Brain pericyte (primary cell): ENCODE results near the gene TAC4.

Experiments used
- DNase-seq: peaks from one replicate; pipeline ENCODE4 v3.0.0-alpha.2; 2012; ENCODE audit warnings: low read depth, low spot score

TAC4 gene, protein sequence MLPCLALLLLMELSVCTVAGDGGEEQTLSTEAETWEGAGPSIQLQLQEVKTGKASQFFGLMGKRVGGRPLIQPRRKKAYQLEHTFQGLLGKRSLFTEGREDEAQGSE

DNA sequence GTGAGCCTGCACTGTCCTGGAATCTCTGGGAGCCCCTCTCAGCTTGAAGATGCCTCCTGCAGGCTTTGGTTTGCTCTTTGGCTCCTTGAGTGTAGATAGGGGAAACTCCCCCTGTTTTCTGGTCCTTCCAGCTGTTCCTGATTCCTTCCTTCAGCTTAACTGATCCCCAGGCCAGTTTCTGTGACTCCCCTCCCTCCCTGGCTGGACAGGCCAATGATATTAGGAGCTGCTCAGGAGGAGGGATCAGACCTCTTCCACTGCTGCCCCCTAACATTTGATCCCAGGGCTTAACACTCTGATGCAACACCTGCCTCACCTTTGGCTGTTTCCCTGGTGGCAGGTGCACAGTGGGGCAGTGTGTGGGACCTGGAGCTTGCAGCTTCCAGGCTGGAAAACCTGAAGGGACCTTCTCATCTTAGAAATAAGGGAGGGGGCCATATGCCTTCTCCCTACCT lies at the start of gene TAC4:
TSS of gene TAC4 (minus strand) at position 51 of the 455 bp plus-strand sequence. CDS start 52 bp downstream, outside the sequence.
- no peak for DNase-seq

DNA sequence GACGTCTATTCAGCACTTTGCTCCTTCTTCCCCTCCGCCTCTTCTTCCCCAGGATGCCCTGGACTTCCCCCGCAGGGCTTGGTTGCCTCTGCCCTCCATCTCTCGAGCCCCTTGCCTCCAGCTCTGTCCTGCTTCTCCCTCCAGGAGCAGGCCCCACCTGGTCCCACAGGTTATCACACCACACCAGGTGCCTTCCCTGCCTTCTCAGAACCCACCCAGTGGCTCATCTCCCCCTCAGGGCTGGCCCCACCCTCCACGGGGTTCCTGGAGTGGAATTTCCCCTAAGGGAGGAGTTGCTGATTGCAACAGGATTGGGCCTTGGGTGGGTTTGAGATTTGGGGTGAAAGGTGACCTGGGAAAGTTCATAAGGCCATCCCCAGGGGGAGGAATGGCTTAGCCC lies 49.0 kb upstream of the TAC4 start:
- no peak for DNase-seq

DNA sequence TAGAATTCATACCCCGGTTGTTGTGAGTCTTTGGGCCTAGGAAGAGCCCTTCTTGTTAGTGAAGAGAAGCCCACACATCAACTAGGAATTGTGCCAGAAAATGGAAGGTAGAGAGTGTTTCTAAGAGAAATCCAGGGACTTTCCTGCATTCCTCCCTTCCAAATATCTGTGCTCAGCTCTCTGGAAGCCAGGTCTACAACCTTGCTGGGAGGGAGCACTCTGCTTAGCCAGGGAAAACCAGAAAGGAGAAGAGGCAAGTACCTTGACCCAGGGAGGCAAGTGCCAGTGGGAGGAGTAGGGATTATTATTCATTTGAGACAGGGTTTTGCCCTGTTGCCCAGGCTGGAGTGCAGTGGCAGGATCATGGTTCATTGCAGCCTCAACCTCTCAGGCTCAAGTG lies 48.4 kb upstream of the TAC4 start:
- no peak for DNase-seq

DNA sequence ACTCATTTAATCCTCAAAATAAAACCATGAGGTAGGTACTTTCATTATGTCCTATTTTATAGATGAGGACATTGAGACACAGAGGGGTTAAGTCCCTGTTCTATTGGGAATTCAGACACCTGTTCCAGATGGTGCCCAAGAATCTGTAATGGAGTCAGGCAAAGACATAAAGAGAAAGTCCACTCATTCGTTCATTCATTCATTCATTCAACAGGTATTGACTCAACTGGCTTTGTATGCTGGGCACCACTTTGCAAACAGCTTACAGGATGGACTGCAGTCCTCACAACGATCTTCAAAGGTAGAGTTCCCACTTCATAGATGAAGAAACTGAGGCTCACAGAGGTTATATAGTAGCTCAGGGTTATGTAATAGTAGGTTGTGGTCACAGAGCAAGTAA lies 47.9 kb upstream of the TAC4 start:
- no peak for DNase-seq

DNA sequence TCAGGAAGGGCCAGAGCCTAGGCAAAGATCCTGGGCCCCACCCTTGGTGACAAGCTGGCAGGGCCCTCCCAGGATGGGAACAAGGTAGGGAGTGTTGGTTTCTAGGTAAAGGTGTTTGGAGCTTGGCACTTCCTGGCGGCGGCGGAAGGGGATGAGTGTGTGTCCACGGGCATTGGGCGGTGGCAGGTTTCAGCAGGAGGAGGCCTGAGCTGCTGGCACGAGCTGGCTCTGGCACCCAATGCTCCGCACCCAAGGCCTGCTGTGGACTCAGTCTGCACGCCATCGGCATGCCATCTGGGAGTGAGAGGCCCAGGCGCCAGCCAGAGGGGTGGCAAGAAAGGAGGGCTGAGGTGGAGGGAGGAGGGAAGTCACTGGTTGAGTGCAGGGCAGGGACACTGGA lies 46.9 kb upstream of the TAC4 start:
- no peak for DNase-seq

DNA sequence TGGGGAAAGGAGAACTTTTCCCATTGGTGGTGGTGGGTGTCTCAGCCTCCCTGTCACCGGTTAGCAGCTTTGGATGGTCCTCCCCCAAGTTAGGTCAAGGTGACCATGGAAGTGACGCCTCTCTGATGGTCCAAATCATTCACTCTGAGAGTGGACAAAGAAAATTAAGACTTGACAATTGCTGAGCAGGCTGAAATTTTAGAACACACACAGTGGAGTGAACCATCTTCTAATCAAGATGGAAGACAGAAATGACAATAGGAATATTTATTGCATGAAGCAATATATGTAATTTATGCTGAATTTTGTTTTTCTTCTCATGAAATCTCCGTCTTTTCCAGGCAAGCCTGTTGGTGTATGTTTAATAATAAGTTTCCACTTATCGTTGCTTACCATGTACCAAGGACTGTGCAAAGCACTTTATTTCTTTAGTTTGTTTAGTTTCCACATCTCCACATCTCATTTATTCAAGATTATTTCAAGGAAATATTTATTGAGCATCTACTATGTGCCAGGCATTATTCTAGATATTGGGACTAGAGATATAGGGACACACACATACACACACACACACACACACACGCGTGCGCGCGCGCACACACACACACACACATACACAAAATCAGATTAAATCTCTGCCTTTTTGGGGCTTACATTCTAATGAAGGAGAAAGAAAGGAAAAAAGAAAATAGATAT lies 44.0 kb upstream of the TAC4 start:
- no peak for DNase-seq

DNA sequence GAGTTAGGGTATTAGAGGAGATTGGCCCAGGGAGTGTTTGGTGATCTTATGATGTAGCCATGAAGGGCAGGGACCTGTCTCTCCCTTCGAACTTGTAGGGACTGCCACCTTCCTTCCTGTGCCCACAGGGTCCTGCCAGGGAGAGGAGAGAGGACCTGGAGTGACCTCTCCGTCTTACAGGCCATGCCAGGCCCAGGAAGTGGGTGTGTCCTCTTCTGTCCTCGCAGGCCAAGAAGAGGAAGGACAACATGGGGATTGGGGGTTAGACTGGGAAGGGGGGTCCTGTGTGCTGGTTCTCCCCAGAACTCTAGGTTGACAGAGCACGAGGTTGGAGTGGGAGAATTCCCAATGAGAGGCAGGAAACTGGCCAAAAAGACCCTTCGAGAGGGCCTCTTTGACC lies 43.4 kb upstream of the TAC4 start:
- no peak for DNase-seq

DNA sequence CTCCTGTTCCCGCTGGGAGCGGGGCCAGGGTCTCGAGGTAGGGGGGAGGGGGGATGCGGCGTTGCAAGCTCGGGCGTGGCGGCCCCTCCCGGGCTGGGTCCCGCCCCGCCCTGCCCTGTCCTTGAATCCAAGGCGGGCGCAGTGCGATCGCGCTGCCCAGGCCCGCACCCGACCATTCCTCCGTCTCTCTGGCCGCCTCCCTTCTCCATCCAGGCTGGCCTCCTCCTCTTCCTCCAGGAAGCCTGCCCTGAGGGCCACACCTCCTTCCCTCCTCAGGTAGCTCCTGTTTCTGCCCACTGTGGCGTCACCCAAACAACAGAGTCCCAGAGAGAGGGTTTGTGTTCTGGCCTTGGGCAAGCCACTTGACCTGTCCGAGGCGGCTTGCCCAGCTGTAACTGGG lies 43.0 kb upstream of the TAC4 start:
- DNase-seq = no peak

DNA sequence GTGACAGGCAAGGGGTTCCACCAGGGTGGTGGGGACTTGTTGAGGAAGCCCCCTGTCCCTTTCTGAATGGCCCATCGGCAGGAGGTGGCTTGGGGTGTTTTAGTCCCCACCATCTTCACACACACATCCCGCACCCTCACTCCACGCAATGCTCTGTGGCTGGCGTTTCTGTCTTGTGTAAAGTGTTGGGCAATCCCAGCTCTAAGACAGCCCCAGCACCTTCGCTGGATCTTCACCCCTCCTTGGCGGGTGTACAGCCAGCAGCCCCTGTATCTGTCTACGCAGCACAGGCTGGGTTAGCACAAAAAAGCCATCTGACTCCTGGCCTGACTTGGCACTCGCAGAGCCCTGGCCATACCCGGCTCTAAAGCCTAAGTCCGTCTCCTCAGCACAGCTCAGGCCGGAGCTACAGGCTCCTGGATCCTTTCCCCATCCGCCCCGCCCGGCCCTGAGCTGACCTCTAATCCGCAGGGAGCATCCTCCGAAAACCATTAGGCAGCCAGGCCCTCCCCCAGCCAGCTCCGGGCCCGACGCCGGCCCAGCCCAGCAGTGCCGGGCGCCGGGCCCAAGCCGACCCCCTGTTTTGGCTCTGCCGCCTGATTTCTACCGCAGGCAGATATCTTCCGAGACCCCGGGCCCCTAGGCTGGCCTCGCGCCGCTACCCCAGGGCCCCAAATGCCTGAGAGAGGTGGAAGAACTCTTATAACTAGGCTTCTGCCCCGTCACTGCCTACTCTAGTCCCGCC lies 42.4 kb upstream of the TAC4 start:
- no peak for DNase-seq

DNA sequence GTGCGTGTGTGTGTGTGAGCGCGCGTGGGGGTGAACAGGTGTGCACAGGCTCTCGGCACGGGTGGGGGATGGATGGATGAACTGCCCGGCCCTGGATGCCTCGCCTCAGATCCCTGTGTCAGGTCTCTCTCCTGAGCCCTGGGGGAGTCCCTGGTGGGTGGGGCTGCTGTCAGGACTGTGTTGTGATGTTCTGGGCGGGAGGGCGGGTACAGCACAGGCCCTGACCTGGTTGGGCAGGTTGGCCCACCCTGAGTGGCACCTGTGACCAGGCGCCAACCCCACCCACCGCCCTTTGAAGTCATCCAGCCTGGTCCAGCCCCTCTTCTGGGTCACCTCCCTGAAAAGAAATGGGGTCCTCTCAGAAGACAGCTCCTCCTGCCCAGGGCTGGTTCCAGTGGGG lies 41.6 kb upstream of the TAC4 start:
- DNase-seq = no peak

DNA sequence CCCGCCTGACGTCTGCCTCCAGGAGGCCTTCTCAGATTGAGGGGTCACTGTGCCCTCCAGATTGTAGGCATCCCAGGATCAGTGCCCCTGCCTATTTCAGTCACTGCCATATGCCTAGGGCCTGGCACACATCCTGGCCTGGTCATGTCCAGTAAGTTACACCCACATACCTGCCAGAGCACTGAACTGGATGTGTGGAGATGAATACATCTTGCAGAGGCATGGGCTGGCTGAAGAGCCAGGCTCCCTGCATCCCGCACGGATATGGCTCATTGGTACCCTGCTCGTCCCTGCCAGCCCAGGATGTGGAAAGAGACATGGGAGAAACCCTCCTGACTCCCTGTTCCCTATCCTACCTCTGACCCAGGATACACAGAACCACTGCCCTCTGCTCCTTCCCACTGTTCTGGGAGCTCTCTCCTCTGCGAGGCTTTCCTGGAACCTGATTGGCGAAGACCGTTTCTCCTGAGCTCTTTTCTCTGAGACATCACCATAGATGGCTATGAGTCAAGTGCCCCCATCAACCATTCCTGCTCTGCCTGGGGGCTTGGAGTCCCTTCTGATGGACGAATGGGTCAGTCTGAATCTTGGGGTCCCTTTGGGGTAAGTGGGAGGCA lies 40.0 kb upstream of the TAC4 start:
- DNase-seq = no peak

DNA sequence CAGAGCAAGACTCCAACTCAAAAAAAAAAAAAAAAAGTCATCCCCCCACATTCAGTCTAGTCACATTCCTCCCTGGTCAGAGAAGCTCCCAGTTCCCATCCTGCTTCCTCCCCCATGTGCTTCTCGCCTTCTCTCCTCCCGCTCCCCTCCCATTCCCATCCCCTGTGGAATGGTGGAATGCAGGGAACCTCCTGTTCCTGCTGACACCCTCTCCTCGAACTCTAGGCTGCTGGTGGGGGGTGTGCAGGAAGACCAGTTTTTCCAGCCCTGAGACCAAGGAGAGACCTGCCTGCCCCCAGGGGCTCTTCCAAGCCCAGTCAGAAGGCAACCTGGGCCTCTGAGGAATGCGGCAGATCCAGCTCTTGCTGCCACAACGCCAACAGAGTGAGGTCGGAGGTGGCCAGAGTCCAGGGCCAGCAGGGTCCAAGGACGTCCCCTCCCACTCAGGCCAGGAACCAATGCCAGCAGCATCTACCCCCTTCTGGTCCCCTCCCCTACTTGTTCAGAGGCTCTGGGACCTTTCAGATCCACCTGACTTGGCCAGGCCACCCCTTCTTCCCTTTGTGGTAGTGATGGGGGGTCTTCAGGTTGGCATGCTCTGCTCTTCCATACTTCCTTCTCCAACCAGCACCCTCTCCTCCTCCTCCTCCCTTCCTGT lies 39.3 kb upstream of the TAC4 start:
- DNase-seq = no peak

DNA sequence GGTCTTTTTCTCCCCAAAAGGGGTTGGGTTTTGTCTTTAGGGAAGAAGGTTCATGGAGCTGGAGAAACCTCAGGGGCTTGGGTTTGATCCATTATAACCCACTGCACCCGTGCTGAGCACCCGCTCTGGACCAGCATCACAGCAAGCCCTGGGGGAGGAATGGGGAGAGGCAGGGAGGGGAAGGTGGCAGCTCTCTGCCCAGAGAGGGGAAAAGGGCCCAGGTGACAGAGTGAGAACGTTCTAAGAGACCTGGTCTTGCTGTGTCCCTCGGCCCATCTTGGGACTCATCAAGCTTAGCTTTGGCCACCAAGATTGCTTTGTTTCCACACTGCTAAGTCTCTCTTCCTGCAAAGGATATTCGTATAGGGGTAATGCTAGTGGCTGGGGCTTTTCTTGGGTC lies 38.2 kb upstream of the TAC4 start:
- no peak for DNase-seq

DNA sequence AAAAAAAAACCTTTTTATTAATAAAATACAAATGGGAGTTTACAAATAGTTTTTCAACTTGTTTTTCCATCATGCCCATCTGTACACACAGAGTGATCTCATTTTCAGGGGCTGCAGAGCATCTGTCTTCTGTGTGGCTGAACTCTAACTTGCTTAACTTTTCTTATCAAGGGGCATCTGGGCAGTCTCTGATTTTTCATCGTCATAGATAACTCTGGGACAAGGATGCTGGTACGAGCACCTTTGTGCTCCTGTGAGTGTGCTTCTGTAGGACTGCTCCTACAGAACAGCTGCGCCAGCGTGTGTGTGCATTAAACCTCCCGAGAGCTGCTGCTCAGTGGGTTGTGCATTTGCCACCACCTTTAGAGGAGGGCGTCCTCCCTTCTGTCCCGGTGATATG lies 34.6 kb upstream of the TAC4 start:
- no peak for DNase-seq

DNA sequence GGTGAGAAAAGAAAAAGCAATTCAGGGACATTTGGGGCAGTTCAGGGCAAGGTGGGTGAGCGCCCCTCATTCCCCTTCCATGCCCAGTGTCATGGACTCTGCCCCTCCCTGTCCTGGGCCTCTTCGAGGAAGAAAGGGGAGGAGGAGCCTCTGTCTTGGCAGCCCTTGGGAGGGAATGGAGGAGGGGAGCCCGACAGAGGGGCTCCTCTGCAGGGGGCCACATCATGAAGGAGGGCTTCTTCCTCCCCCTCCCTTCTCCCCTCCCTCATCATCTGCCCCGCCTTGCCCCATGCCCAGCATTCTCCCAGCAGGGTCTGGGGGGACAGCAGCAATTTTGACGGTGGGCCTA lies 33.2 kb upstream of the TAC4 start:
- no peak for DNase-seq

DNA sequence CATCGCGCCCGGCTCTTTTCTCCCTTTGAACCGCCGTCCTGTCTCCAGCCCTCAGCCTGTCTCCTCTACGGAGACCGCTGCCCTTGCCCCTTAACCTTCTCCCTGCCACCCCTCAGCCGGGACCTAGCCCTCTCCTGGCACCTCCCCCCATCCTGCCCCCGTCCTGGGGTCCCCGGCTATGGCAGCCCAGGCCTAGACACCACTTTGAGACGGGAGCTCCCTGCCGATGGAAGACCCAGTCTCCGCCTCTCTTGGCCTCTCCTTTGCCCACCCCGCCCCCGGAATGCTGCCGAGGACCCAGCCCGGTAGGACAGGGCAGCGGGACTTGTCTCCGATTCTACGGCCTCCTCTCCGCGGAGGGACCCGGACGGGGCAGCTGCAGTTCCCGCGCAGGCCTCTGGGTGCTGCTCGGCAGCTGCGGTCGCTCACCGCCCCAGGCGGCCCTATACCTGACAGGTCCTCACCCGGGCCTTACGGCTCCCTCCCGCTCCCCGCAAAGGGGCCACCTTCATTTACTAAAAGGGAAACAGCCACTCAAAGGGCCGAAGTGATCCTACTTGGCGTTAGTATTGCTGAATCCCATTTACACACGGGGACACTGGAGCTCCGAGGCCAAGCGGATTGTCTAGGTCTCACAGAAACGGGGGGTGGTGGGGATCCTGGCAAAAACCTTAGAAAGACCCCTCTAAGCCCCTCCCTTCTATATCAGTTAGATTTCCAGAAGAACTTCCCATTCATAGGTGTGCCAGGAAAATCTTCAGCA lies 32.6 kb upstream of the TAC4 start:
- no peak for DNase-seq

DNA sequence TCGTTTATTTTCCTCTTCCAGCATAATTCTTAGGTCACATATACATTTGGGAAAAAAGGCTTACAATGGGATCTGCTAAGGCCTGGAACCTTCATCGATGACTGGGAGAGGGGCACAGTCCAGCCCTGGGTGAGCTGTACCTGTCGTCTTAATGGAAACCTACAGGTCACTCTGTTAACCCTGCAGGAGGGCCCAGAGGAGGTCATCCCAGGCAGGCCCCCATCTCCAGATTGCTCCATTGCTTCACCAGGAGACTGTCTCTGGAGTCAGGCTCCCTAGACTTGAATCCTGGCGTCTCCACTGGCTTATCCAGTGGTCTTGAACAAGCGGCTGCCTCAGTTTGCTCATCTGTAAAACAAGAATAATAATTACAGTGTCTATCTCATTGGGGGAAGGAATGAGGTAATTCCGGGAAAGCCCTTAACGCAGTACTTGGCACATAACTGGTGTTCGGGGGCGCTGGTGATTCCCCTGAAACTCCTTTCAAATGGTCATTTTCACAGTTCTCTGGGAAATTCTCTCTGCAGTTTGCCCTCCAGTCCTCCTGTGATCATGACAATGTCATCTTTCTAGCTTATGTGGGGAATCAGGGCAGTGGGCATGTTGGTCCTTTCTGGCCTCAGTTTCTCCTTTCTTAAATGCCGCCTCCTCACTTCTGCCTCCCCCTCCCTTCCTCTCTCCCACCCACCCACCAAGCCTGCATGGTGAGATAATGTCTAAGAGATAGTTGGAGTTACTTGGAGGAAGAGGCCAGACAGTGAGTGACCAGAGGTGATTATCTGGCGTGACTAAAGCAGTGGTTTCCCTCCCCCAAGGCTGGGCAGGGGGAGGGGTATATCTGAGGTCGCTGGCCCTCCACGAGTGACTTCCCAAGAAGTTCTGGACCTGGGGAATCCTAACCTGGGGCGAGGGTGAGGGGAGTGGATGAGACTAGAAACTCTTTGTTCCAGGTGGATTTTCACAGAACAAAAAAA lies 31.3 kb upstream of the TAC4 start:
- no peak for DNase-seq

DNA sequence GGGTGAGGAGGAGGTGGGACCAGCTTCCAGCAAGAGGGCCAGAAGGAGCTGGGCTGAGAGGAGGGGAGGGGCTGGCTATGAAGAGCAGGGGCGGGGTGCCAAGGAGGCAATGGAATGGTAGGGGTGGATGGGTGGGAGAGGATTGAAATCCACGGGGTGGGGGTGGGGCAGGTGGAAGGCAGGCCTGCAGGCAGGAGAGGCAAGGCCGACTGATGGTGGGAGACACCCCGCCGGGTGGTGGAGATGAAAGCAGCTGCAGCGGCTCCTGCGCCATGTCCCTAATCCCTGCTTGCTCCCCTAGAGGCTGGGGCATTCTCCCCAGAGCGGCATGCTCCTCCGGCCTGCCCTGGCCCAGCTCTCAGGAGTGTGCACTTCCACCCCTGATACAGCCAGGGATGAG lies 27.8 kb upstream of the TAC4 start:
- DNase-seq = no peak

DNA sequence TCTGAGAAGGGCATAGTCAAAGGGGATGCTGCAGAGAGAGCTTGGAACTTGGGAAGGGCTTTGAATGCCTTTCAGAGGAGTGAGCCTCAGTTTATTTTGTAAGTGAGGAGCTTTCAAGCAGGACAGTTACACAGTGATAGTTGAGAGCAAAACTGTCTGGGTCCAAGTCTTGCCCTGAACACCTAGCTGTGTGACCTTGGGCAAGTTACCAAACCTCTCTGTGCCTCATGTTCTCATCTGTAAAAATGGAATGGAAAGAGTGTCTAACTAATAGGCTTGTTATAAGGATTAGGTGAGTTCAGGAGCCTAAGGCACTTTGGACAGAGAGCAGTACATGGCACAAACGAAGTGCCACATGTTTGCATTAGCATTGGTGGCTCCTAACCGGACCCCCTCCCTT lies 27.0 kb upstream of the TAC4 start:
- DNase-seq = no peak

DNA sequence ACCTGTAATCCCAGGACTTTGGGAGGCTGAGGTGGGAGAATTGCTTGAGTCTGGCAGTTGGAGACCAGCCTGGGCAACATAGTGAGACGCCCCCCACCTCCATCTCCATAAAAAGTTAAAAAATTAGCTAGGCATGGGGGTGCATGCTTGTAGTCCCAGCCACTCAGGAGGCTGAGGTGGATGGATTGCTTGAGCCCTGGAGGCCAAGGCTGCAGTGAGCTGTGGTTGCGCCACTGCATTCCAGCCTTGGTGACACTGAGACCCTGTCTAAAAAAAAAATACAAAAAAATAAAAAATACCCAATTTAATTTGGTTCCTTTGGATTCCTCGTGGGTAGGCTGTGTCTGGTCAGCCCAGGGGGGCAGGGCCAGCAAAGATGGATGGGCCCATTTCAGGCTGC lies 26.1 kb upstream of the TAC4 start:
- no peak for DNase-seq
